ENCODE measurements around the gene KCNQ1OT1.

- TF ChIP-seq CTCF (IDR thresholded peaks at IDR 0.05) (no peak), POLR2A (IDR thresholded peaks at IDR 0.05) (no peak), EP300 (IDR thresholded peaks at IDR 0.05) (no peak)
Observed at GRCh38 chr11:2717561-2718325, 17.9 kb upstream of the KCNQ1OT1 start.
